GM18499 (cell line): ENCODE data around the gene B4GALT6.

Experiments
- ATAC-seq: cut with Tn5 transposase; IDR thresholded peaks from one replicate; pipeline ENCODE4 v1.9.1; 2021; ENCODE audit warnings: moderate number of reproducible peaks; ENCODE audit not compliant: insufficient read depth, unreplicated experiment

The B4GALT6 gene

GRCh38 chr18:31666055-31666454 is 18.3 kb downstream of the B4GALT6 start:
- ATAC-seq = no peak

DNA sequence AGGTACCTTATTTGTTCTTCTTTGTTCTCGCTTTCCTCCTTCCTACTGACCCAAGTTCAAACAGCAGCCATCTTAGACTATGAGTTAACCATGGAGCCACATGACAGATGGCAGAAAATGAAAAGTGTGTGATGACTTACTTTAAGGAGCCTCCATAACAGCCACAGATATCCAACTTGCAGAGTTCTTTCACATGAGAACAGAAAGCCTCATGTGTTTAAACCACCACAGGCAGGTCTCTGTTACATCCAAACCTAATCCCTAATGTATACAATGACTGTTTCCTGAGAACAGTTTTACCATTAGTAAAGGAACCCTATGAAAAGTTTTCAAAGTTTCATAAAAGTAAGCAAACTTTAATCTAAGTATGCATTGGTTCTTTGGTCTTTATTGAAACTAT is 20.3 kb downstream of the B4GALT6 start:
- ATAC-seq = no peak

- no peak for ATAC-seq
Measured at GRCh38 chr18:31661965-31662364, 22.4 kb downstream of the B4GALT6 start.

DNA sequence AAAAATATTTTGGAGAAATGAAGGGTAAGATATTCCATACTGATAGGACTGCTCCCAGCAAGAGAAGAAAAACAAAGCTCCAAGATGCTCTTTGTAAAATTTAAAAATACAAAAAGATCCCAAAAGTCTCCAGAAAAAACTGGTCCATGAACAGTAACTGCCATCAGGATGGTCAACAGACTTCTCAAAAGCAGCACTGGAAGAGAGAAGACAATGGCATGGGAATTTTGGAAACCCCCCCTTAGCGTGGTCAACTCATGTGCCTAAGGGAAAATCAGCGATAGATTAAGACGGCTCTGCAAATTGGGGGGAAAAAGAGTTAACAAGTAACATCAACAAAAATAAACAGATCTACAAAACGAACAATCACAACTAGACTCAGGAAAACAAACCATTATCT is 23.6 kb downstream of the B4GALT6 start:
- no peak for ATAC-seq

- ATAC-seq = no peak
Measured at GRCh38 chr18:31659576-31660177, 24.7 kb downstream of the B4GALT6 start.

DNA sequence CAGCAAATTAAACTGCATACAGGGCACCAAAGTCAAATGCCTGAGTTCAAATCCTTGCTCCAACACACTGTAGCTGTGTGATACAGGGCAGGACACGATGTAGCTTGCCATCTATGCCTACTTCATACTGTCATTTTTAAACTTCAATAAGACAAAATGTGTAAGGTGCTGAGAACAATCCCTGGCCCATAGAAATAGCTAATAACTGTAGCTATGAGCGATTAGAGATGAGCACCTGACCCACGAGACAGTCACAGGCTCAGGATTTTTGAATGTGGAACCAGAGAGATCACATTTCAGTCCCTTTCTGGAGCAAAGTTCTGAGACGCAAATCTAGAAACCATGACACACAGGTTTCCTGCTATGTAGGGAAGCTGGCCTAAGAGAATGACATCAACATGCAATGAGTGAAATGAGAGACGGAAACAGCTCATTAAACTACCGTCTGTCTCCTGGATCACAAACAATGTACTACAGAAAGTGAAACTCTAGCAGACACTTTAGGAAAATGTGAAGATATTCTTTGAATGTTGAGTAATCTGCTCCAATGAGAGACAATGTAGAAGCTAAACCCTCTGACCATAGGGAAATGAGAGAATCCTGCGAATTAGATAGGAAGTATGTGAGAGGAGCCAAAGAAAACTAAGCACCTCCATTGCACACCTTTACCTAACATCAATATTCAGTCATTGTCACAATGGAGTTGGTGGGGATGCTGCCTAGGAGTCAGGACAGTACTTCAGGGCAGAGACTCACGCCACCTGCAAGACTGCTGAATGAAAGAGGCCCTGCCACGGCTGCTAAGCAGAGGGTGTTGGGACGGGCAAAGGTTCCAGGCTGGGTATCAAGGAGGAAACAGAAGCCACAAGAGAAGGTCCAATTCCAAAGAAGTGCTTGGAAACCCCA is 25.5 kb downstream of the B4GALT6 start:
- peak; percentile 42 for ATAC-seq

- ATAC-seq = peak; percentile 65
Measured at GRCh38 chr18:31657823-31658669, 26.3 kb downstream of the B4GALT6 start.

GRCh38 chr18:31656754-31657153 is 27.6 kb downstream of the B4GALT6 start:
- no peak for ATAC-seq

DNA sequence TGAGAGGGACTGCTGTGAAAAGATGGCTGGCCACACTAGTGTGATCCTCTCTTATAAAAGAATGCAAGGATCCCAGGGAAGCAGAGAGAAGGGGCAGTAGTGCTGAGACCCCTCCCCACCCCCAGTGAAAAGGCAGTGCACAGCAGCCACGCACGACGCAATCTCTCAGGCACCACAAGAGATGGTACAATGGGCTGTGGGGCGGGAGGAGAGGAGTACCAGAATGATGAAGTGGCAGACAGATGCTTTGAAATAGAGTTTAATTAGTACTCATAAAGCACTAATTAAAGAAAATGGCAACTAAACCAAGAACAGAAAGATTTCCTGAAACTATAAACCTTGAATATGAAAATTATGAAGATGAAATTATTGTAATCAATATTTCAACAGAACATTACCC is 29.0 kb downstream of the B4GALT6 start:
- ATAC-seq = no peak

- no peak for ATAC-seq
Measured at GRCh38 chr18:31652877-31653276, 31.5 kb downstream of the B4GALT6 start.

DNA sequence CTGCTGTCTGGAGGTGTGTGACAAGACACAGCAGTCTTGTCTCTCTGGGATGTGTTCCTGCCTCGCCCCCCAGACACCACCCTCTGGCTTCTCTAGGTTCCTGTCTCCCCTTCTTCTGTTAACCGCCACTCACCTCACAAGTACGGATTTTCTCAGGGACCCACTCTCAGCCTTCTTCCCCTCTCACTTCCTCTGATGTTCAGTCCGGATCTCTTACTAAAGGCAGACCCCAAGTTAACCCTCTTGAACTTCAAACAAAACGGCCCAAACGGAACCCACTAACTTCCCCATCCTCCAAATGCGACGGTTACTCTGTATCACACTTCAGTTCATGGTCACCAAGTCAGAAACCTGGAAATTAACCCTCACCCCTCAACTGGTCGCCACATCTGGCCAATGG is 32.0 kb downstream of the B4GALT6 start:
- ATAC-seq = no peak

DNA sequence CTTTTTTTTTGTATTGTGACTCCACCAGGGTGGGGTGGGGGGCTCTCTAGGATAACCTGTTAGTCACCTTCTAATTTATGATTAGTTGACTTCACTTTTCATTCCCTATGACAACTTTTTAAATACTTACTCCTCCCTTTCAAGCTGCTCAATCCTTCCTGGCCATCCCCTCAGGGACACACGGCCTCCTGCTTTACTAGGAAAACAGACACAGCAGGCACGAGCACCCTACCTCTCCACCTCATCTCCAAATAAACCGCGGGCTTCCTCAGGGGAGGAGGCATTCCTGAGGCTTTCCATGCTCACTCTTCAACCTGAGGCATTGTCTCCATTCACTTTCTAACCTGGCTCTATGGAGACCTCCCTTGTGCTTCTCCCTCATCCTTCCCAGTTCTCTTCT is 33.0 kb downstream of the B4GALT6 start:
- no peak for ATAC-seq

GRCh38 chr18:31649978-31650719 is 34.2 kb downstream of the B4GALT6 start:
- peak; percentile 36 for ATAC-seq

- no peak for ATAC-seq
Measured at GRCh38 chr18:31649449-31649848, 34.9 kb downstream of the B4GALT6 start.

- ATAC-seq = peak; percentile 67
Measured at GRCh38 chr18:31648966-31649429, 35.4 kb downstream of the B4GALT6 start.

- ATAC-seq = no peak
Measured at GRCh38 chr18:31648458-31648857, 35.9 kb downstream of the B4GALT6 start.

DNA sequence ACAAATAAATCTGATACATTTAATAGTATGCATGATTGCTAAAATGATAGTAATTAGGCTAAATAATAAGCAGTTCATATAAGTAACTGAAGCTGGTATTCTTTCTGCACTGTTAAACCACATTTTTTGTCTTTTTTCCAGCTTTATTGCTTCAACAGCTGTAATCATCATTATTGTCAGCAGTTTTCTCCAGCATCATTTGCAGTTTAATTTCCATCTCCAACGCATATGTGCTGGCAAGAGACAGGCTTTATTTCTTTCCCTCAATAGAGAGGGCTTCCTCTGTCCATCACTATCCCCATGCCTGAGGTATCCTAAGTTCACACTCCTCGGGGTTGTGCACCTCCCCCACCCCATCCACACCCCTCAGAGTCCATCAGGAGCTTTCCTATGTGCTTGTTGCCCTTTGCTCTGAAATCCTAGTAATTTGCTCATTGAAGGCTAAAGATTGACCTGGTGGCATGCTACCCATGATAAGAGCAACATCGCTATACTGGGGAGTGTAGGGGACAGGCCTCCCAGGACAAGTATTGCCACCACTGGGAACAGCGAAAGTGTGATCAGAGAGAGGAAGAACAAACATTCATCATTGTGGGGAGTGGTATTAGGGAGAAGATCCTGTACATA is 37.1 kb downstream of the B4GALT6 start:
- ATAC-seq = no peak

DNA sequence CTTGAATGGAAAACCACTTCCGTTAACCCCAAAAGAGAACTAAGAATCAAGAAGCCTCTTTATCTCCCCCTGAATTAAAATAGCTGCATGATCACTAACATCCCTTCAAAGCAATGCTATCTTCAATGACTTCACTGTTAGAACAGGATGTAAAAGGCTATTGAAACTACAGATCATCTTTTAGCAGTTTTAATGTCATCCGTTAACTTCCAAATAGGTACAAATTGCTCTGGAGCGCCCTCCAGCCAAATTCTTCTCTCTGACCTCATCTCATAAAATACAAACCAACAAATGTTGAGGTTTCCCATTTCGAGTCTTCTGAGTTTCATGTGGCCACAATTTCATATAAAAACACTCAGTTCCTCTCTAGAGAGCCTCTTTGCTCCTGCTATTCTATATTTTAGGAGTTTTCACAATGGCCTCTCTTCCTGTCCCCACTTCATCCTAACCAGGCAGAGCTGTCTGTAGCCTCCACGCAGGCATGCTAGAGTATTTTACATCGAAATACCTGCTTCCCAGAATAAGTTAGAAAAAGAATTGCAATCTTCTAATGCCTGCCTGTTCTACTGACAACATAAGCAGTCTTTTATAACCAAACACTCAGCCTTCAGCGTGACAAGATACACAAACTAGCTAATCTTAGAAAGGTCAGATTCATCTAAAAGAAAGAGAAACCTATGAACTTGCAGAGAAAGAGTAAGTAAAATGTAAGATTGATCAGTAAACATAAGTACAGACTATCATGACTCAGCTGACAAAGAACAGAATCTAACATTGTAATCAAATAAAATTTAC is 37.9 kb downstream of the B4GALT6 start:
- no peak for ATAC-seq

- ATAC-seq = no peak
Measured at GRCh38 chr18:31645411-31645810, 39.0 kb downstream of the B4GALT6 start.
